Upper lobe of left lung (tissue), 6 donors: Measurements from ENCODE around the gene GGNBP2. TPM values are rescaled to one million over a fixed set of nuclear protein-coding genes. Genes with fewer than 3 reads are reported as not detected.

Experiments
- ATAC-seq, 2 donors: fragments of 200-7000 bp; cut with Tn5 transposase; one replicate each; pipeline ENCODE4 v1.9.1; 2022; ENCODE audit warnings: mild to moderate bottlenecking in 2 of 2, moderate library complexity in 2 of 2; ENCODE audit not compliant: low FRiP score in 2 of 2
- DNase-seq, 2 donors: peaks; one replicate each; pipeline ENCODE4 v3.0.0-alpha.2; 2019 to 2020
- H3K27ac ChIP-seq, 4 donors: fragments of 200-600 bp; sonication (generic); one replicate each; pipeline ENCODE4 v1.5.1; 2016 to 2019
- H3K27me3 ChIP-seq, 4 donors: fragments of 200-600 bp; sonication (generic); one replicate each; pipeline ENCODE4 v1.5.1; 2017 to 2019
- H3K36me3 ChIP-seq, 4 donors: fragments of 200-600 bp; sonication (generic); one replicate each; pipeline ENCODE4 v1.5.1; 2016 to 2019
- H3K4me1 ChIP-seq, 4 donors: fragments of 200-600 bp; sonication (generic); one replicate each; pipeline ENCODE4 v1.5.1; 2018 to 2019
- H3K4me3 ChIP-seq, 4 donors: fragments of 200-600 bp; sonication (generic); one replicate each; pipeline ENCODE4 v1.5.1; 2017 to 2019; ENCODE audit warnings: mild to moderate bottlenecking in 2 of 4, moderate library complexity in 1 of 4
- H3K9me3 ChIP-seq, 4 donors: fragments of 200-600 bp; sonication (generic); one replicate each; pipeline ENCODE4 v1.5.1; 2018 to 2019
- EP300 ChIP-seq, 4 donors: sonication (generic); formaldehyde crosslinking; IDR thresholded peaks; one replicate each; pipeline ENCODE4 v1.5.1; 2017; ENCODE audit warnings: antibody characterized with exemption in 4 of 4, control low read depth in 2 of 4
- POLR2A ChIP-seq, 4 donors: fragments of 450-650 bp; IDR thresholded peaks; one replicate each; pipeline ENCODE4 v1.5.1; 2016 to 2017; ENCODE audit warnings: antibody characterized with exemption in 4 of 4, mild to moderate bottlenecking in 2 of 4
- POLR2AphosphoS5 ChIP-seq, 2 donors: sonication (generic); formaldehyde crosslinking; IDR thresholded peaks; one replicate each; pipeline ENCODE4 v1.5.1; 2017; ENCODE audit warnings: antibody characterized with exemption in 2 of 2
- WGBS, 2 donors: methylation state at CpG; one replicate each; pipeline ENCODE4 v1.1.5; 2017 to 2018; 5-methylcytosine and 5-hydroxymethylcytosine counted together
- total RNA-seq, 6 donors: library from RNA; depleted of rRNA in 4 of 6; stranded (reverse); fragments of >200 nt in 4 of 6; gene quantifications; one replicate each; pipeline versions ENCODE4 v1.1.0 to v1.2.1, GENCODE V29; 2016 to 2021
- TF ChIP-seq, protein P1 (sequence below), 6 experiments: fragments of 450-650 bp in 4 of 6; fragments of 200-600 bp in 2 of 6; sonication (generic) in 2 of 6; IDR thresholded peaks; one replicate each; pipeline ENCODE4 v1.5.1; 2016 to 2019; ENCODE audit warnings: antibody characterized with exemption in 6 of 6
- donor health status: DM: no; HTN: no; CAD: no; lungs with moderate emphysema.
- donor health status: DM: no; HTN: yes; CAD: no; lungs with severe emphysema.

GGNBP2 gene
- total RNA-seq, 6 donors from 2014 or later: 36.8 to 101 (median 70.0) TPM

DNA sequence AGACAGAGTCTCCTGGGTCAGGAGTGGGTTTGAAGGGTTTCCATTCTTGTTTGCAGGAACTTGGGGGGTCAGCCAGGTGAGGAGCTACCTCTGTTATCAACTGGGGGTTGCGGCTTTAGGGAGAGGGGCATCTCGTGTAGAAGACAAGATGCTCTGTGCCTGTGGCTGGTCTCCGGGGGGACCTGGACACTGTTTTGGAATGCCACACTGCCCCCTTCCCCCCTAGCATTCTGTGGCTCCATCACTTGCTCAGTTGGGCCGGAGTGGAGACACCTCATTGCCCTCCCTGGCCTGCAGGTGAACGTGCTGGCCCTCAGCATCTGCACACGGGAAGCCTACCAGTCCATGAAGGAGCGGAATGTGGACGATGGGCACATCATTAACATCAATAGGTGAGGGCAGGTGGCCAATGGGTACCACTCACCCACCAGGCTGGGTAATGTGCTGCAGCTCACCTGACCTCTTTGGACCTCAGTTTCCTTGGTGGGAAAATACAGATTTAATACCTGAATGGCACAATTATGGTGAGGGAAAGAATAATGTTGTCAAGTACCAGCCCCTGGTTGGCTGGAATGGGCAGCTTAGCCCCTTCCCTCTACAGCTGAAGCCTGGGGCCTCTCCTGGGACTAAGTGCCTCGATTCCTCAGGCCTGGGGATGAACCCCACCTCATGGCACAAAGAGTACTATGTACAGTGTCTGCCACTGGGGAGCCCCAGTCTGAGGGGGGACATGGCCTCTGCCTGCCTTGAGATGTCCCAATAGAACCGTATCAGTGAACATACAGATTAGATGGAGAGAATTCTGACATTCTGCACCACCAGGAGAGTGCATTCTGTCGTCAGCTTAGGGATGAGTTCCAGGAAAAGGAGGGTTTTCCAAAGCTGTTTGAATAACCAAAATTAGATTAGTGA lies 53.4 kb downstream of the GGNBP2 start:
- ATAC-seq (no peak), DNase-seq (no peak)
- 89 to 95% methylated on average over 9 to 11 of the region's 11 CpGs for WGBS, 2 donors
- no peak for TF ChIP-seq POLR2A (IDR thresholded peaks at IDR 0.05)
- no peak for TF ChIP-seq POLR2AphosphoS5 (IDR thresholded peaks at IDR 0.05)
- TF ChIP-seq, protein P1, sequence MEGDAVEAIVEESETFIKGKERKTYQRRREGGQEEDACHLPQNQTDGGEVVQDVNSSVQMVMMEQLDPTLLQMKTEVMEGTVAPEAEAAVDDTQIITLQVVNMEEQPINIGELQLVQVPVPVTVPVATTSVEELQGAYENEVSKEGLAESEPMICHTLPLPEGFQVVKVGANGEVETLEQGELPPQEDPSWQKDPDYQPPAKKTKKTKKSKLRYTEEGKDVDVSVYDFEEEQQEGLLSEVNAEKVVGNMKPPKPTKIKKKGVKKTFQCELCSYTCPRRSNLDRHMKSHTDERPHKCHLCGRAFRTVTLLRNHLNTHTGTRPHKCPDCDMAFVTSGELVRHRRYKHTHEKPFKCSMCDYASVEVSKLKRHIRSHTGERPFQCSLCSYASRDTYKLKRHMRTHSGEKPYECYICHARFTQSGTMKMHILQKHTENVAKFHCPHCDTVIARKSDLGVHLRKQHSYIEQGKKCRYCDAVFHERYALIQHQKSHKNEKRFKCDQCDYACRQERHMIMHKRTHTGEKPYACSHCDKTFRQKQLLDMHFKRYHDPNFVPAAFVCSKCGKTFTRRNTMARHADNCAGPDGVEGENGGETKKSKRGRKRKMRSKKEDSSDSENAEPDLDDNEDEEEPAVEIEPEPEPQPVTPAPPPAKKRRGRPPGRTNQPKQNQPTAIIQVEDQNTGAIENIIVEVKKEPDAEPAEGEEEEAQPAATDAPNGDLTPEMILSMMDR (IDR thresholded peaks at IDR 0.05): no peak
- TF ChIP-seq EP300 (IDR thresholded peaks at IDR 0.05): no peak
- H3K27ac ChIP-seq: no peak overlapping the region
- no peak overlapping the region for H3K4me3 ChIP-seq
- H3K4me1 ChIP-seq: peaks cover 14 to 26% (median 16%) of the 10 kb centered on the region in 4 donors
- no peaks in the 10 kb centered on the region for H3K27me3 ChIP-seq
- no peaks in the 10 kb centered on the region for H3K36me3 ChIP-seq
- no peaks in the 10 kb centered on the region for H3K9me3 ChIP-seq

DNA sequence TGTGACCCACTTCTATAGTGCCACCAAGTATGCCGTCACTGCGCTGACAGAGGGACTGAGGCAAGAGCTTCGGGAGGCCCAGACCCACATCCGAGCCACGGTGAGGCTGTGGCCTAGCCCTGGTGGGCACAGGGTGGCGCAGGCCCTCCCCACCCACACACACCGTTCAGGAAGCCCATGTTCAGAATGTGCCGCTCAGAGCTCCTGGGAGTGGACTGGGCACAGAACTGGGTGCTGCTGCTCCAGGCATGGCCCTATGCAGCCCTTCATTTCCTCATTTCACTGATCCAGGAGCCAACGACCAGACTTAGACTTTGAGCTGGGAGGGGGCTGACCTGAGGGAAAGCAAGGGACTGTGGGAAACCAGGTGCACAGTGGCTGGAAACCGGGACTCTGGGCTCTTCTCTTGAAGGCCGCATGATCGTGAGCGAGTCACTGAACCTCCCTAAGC lies 54.3 kb downstream of the GGNBP2 start:
- Histone ChIP-seq H3K27ac (no peak overlapping the region), H3K4me1 (peaks cover 18 to 30% (median 22%) of the 10 kb centered on the region in 4 donors), H3K4me3 (no peak overlapping the region), H3K27me3 (no peaks in the 10 kb centered on the region), H3K9me3 (no peaks in the 10 kb centered on the region), H3K36me3 (no peaks in the 10 kb centered on the region)
- no peak for ATAC-seq
- no peak for DNase-seq
- no peak for TF ChIP-seq POLR2A (IDR thresholded peaks at IDR 0.05)
- TF ChIP-seq EP300 (IDR thresholded peaks at IDR 0.05): no peak
- TF ChIP-seq POLR2AphosphoS5 (IDR thresholded peaks at IDR 0.05): no peak
- TF ChIP-seq, protein P1 (IDR thresholded peaks at IDR 0.05): no peak
- WGBS, 2 donors: 84 to 93% methylated on average over 8 to 13 of the region's 13 CpGs

DNA sequence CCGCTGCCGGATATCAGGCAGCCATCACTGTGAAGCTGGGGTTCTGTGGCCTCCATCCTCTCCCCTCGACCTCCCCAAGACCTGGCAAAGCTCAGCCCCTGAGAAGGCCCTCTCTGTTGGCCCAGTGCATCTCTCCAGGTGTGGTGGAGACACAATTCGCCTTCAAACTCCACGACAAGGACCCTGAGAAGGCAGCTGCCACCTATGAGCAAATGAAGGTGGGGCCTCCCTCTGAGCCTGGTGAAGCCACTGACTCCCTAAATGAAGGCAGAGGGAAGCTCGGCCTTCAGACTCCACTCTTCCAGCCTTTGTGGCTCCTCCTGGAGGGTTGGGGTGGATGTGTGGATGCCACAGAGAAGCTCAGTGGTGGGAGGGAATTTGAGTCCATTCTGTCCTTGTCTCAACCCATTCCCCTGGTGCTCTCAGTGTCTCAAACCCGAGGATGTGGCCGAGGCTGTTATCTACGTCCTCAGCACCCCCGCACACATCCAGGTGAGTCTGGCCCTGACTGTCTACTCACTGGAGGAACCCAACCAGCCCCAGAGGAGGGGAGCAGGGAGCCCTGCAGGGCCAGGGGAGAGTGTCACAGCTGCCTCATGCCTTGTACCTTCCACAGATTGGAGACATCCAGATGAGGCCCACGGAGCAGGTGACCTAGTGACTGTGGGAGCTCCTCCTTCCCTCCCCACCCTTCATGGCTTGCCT lies 55.0 kb downstream of the GGNBP2 start:
- TF ChIP-seq, protein P1 (IDR thresholded peaks at IDR 0.05): no peak
- 87 to 93% methylated on average over 6 to 11 of the region's 11 CpGs for whole genome bisulfite sequencing, 2 donors
- DNase-seq: no peak

DNA sequence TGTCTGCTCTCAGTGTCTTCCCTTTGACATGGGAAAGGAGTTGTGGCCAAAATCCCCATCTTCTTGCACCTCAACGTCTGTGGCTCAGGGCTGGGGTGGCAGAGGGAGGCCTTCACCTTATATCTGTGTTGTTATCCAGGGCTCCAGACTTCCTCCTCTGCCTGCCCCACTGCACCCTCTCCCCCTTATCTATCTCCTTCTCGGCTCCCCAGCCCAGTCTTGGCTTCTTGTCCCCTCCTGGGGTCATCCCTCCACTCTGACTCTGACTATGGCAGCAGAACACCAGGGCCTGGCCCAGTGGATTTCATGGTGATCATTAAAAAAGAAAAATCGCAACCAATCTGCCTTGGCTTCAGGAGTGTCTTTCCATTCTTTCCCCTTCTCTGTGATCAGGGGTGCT lies 55.7 kb downstream of the GGNBP2 start:
- Histone ChIP-seq H3K27ac (peak overlapping the region in 3 of 4 donors; percentile 77 to 89 (median 82)), H3K9me3 (no peaks in the 10 kb centered on the region), H3K36me3 (no peaks in the 10 kb centered on the region), H3K27me3 (no peaks in the 10 kb centered on the region), H3K4me3 (peak overlapping the region in 2 of 4 donors; percentile 82 to 93), H3K4me1 (peaks cover 18 to 30% (median 22%) of the 10 kb centered on the region in 4 donors)
- DNase-seq: no peak
- TF ChIP-seq, protein P1 (IDR thresholded peaks at IDR 0.05): no peak
- TF ChIP-seq POLR2AphosphoS5 (IDR thresholded peaks at IDR 0.05) (no peak), EP300 (IDR thresholded peaks at IDR 0.05) (no peak), POLR2A (IDR thresholded peaks at IDR 0.05) (no peak)
- 71 to 77% methylated on average over 3 of the region's 3 CpGs for WGBS, 2 donors
- ATAC-seq: no peak

More for the DNA sequence above, 55.0 kb downstream of the GGNBP2 start:
- H3K27ac ChIP-seq: no peak overlapping the region
- H3K4me1 ChIP-seq: peaks cover 18 to 30% (median 22%) of the 10 kb centered on the region in 4 donors
- no peak overlapping the region for H3K4me3 ChIP-seq
- ATAC-seq: no peak
- no peaks in the 10 kb centered on the region for H3K9me3 ChIP-seq
- no peaks in the 10 kb centered on the region for H3K36me3 ChIP-seq
- no peaks in the 10 kb centered on the region for H3K27me3 ChIP-seq
